GM18508 (cell line): ENCODE measurements around the gene GLDC.

Experiments used
- ATAC-seq: cut with Tn5 transposase; IDR thresholded peaks from one replicate; pipeline ENCODE4 v1.9.1; 2021; ENCODE audit warnings: moderate number of reproducible peaks; ENCODE audit not compliant: insufficient read depth, unreplicated experiment

The GLDC gene

DNA sequence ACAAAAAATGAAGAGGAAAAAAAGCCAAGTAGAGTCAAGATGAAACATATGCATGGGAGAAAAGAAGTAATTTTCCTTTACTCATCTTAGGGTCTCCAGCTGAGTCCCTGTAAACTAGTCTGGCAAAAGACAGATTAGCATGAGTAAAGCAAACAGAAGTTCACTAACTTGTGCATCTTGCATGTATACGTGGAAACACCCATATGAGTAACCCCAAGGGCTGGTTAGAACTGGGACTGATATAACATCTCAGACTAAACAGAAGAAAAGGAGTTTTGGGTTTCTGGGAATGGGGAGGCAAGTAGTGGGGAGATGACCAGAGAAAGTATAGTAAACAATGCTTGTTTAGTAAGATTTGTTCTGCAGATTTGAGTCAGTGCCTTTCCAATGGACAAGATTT is 20.1 kb upstream of the GLDC start:
- ATAC-seq, result no peak

DNA sequence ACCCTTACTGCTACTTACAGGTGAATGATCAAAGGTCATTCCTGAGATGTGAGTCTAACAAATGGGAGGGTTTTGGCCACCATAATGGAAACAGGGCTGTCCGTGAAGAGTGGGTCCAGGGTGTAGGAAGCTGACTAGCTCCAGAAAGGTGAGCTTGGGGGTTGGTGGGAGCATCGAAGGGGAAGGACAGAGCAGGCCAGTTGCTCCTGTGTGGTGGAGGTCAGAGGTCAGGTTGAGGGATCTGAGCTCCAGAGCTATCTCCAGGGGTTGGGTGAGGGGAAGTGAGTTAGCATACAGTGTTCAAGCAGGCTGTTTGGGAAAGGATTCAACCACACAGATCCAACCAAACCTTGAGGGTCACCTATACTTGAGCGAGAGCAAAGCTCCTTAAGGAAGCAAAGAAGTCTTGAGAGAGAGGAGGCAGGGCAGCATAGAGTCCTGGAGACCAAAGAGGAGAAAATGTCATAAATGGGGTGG is 18.7 kb upstream of the GLDC start:
- ATAC-seq, result no peak

DNA sequence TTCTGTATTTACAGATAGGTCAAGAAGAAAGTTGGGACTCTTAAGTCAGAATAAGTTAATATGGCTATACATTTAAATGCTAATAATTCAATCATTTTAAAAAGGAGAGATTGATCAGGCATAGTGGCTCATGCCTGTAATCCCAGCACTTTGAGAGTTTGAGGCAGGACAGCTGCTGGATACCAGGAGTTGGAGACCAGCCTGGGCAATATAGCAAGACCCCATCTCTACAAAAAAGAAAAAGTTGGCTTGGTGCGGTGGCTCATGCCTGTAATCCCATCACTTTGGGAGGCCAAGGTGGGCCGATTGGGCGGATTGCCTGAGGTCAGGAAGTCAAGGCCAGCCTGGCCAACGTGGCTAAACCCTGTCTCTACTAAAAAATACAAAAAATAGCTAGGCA is 15.0 kb upstream of the GLDC start:
- ATAC-seq, result no peak

DNA sequence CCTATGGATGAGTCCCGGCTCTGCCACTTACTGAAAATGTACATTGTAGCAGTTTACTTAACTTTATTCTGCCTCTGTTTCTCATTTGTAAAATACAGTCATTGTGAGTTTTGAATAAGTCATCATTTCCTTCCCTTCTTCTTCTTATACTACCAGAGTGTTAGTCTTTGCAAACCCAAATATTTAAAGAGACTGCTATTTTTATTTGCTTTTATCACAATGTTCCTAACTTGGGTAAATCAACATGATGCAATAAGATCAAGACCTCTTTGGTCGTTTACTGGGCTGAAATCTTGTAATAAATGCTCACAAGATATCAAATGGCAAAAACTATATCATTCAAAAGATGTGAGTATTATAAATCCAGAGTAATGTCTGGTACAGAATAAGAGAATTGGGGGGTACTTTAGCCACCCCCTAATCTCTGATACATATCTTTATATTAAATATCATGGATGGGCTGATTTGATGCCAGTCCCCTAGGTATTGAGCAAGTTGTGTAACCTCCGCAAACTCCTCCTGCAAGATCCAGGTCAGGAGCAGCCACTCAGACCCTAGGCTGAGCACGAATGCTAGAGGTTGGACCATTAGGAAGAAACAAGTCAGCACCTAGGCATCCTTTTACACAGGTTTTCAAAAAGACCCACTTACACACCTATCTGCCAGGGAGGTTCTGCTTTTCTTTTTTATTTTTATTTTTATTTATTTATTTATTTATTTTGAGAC is 13.3 kb upstream of the GLDC start:
- no peak for ATAC-seq

DNA sequence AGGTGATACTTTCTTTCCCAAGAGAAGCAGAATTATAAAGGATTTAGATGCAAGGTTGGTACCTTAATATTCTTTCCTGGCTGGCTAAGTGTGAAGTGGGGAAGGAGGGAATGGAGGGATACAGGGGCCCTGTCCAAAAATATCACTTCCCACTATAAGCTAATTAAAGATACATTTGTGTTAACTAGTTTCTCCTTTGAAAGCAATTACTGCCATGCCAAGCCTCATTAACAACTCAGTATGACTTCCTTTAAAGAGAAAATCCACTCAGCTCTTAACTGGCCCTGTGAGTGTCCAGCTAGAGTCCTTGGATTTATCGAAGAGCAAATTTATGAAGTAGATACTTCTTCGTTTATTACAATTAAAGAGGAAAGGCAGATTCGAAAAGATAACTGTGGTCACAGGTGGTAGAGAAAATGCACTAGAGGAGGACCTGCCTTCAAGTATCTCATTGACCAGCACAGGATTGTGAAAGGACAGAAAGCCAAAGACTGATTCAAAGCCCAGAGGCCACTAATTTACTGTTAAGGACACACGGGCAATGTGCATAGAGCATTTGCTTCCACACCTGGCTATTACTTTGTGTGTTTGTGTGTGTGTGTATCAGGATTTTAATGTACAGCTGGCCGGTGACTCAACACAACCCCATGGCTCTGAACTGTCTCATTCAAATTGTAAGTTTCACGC is 11.2 kb upstream of the GLDC start:
- ATAC-seq, result no peak

DNA sequence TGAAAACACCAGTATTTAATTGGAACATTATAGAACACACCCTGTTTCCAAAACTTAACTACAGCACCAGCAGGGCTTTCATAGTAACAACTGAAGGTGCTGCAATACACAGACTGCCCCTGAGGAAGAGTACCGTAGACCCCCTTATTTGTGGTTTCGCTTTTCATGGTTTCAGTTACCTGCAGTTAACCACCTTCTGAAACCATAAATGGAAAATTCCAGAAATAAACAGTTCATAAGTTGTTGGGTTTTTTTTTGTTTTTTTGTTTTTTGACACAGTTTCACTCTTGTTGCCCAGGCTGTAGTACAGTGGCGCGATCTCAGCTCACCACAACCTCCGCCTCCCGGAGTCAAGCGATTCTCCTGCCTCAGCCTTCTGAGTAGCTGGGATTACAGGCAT is 9.5 kb upstream of the GLDC start:
- ATAC-seq, result peak; percentile 62

DNA sequence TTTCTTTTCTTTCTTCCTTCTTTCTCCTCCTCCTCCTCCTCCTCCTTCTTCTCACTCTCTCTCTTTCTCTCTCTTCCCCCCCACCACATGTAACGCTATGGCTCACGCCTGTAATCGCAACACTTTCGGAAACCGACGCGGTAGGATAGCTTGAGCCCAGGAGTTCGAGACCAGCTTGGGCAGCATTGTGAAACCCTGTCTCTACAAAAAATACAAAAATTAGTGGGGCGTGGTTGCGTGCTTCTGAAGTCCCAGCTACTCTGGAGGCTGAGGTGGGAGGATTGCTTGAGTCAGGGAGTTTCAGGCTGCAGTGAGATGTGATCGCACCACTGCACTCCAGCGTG is 736 bp upstream of the GLDC start:
- no peak for ATAC-seq

DNA sequence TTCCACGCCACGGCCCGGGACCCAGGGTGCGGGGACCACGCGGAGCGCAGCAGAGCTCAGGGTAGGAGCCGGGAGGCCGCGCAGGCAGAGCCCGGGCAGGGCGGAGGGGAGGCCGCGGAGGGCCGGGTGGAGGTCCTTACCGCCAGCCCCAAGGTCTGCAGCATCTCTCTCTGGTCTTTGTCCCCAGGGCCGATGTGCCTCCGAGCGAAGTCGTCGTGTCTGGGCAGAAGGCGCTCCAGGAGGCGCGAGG is 499 bp downstream of the GLDC start:
- peak; percentile 9 for ATAC-seq

DNA sequence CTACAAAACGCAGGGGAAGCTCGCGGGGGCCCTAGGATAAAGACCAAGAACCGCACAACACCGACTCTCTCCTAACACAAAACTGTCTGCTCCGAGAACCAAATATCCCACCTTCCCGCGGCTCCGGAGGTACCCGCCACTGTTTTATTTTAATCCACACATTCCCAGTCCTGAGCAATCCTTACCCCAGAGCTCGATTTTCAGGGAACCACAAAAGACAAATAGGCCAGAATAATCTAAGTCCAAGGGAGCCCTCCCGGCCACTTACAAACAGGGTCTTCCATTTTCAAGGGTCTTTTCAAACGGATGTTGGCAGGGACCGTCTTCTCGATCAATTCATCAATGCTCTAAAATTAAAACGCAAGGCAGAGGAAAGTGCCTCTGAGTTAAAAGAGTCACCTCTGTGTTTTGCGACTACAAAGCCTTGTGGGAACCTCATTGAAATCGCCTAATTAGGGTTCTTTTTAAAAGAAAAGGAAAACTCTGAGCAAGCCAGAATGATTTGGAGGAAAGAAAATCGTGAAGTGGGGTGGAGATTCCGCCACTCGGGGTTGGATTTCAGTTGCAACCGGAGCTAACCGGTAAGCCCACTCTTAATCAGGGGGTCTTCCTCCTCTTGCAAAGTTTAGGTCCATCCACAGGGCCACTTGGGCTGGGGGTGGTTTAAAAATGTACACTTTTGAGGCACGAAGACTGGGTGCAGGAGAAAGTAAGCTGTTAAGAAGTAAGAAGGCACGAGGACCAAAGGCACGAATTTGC is 1.0 kb downstream of the GLDC start:
- no peak for ATAC-seq

DNA sequence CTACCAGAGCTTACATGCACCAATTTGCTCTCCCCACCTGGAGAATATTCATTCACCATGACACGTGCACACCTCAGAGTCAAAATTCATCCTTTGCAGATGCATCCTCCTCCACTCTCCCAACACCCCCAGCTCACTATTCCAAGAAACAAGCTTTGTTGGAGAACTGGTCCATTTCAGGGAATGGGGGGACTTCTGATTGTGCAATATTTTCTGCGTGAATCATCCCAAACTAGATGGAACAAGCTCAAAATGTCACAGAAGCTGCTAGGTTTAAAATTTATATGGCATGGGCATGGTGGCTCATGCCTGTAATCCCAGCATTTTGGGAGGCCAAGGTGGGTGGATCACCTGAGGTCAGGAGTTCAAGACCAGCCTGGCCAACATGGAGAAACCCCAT is 3.6 kb downstream of the GLDC start:
- ATAC-seq, result no peak

DNA sequence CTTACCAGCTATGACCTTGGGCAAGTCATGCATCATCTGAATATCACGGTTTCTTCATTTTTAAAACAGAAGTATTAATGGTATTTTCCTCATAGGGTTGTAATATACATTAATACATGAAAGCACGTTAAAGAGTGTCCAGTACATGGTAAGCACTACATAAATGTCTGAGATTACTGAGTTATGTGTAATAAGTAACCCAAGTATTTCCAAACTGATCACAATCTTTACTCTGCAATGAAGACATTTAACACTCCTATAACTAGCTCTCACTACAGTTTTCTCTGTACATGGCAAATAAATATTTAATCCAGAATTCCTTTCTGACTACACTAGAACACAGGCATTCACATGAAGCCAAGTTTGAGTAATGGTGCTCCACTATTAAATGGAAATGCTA is 4.0 kb downstream of the GLDC start:
- no peak for ATAC-seq

DNA sequence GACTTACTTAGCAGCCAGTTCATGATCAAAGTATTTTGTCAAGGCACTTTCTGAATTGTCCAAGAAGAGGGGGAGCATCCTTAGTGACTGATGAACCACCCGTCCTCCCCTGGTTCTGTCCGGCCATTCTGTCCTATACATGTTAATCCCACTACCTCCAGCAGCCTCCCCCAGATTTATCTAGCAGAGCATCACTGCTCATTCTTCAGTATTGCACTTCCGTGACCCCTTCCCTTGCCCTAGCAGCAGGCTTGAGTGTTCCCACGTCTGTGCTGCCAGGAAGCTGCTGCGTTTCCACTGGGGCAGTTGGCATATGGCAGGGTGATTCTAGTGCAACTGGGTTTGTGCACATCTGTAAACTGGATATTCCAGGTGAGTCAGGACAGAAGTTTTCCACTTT is 4.5 kb downstream of the GLDC start:
- no peak for ATAC-seq

DNA sequence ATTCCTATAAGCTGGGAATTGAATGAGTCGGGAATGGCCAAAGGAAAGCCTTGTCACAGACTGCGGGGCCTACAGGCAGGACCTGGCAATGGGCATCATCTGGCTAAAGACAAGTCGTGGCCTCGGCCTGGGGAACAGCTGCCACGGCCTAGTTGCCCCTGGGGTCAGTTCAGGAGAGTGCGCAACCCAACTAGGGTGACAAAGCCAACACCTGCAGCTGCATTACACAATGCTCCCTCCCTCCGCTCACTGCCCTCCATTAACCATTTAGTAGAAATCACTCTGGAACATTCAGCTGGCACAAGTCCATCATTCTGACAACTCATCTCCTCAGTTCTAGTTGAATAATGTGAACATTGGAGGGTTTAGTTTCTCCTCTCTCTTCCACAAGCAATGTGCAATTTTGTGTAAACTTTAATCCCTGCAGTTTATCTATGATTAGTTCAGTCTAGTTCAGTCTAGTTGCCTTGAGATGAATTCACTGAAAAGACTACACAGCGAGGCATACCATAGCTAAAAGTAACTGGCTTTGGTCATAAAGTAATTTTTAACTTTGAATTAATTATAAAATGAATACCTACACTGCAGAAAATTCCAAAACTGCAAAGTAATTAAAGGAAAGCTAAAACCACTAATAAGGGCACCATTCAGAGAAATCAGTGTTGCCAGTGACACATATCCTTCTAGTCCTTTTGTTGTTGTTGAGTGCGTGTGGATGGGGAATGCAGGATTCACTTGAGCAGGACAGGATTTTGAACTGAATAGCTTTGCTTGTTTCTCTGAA is 5.1 kb downstream of the GLDC start:
- no peak for ATAC-seq

DNA sequence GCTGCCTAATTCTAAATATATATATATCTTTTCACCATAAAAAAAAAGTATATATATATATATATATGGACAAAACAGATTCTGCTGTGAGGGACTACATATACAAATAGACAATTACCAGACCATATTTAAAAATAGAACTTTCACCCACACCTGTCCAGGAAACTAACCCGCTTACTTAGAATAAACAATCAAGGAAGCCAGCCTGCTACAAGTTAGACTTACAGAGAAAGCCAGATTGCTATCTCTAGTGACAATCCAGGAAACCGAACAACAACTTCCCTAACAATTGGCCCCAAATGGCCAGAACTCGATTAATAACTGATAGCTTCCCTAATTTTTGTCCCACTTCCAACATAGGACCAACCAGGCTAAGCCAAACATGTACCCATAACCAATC is 5.9 kb downstream of the GLDC start:
- ATAC-seq, result no peak

DNA sequence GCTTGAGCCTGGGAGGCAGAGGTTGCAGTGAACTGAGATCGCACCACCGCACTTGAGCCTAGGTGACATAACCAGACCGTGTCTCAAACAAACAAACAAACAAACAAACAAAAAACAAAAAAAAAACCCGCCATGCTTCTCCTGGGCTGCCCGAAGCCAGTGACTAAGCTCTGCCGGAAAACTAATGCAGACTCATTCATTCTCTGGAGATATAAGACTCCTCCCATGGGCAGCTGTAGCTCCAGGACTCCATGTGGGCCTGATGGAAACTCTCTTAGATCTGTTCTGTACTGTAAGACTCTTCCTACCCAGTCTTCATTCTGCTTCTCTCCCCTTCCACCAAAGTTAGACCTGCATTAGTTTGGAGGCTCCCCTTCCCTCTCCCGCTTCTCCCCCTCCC is 11.1 kb downstream of the GLDC start:
- no peak for ATAC-seq

DNA sequence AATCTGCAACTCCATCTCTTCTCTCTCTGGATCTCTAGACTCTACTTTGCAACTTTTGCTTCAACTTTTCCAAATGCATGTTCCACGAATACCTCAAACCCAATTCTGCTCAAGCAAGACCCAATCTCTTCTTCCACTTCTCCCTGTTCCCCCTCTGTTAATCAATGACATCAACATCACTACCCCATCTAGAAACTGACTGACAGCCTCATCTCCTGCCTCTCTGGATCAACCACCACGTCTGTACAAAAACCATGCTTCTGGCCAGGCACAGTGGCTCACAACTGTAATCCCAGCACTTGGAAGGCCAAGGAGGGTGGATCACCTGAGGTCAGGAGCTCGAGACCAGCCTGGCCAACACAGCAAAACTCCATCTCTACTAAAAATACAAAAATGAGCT is 12.2 kb downstream of the GLDC start:
- ATAC-seq, result no peak

DNA sequence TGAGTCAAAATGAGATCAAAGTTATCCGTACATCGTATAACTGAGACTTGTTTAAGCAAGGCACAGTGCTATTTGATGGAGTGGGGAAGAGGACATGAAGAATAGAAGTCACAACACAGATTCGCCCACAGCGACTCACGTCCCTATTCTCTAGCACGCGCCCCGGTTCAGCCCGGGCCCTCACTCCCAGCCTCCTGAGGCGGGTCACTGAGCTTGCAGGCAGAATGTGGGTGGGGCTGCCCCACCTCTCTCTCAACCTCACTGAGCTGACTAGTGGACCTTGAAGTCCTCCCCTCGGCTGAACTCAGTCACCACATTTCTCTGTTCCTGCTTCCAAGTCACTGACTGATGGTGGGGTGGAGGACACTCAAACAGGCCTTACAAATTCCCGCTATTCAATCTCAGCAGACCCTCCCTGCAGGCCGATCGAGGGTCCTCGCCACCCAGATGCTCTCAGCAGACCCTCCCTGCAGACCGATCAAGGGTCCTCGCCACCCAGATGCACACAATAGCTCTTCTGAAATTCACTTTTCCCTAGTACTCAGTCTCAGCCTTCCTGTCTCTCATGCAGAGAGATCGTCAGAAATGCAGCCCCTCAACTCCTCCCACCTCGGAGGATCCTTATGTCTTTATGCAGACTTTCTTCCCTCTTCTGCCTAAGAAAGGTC is 12.9 kb downstream of the GLDC start:
- peak; percentile 98 for ATAC-seq

DNA sequence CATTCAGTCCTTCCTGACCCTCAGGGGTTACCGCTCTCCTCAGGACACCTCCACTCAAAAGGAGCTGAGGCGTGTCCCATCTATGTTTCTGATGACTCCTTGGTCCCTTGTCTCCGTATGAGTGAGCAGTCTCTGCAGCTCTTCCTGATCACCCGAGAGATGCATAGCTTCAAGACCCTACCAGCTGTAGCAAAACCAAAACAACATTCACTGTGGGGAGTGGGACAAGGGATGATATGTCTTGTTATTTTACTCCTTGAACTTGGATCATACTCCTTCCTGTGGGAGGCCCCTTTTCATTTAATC is 14.4 kb downstream of the GLDC start:
- no peak for ATAC-seq

DNA sequence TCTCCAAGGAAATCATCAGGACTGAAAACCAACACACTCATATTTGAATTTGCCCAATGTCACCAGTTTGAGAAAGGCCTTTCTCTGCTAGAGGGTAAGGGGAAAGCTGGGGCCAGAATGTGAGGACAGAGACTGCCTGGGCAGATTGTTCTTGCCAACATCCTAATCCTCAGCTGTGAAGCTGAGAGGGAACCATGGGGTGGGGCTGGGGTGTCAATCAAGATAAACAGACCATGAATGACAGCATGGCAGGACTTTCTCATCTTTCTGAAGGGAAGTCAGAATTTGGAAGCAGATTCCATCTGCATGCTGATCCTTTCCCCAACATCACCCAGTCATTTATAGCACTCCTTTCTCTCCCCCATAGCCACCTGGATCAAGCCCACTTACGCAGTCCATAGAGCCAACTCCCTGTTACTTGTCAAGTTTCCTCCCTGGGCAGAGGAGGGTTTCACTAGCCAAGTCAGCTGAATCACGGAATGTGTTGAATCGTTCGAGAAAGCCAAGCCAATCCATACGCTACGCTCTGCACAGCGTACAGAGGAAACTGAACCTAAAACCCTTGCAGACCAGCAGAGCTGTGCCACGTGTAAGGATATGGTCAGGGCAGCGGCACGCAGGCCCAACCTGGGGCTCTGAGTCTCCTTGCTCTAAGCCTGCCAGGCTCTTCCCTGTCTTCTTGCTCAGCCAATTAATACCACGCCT is 14.9 kb downstream of the GLDC start:
- no peak for ATAC-seq

DNA sequence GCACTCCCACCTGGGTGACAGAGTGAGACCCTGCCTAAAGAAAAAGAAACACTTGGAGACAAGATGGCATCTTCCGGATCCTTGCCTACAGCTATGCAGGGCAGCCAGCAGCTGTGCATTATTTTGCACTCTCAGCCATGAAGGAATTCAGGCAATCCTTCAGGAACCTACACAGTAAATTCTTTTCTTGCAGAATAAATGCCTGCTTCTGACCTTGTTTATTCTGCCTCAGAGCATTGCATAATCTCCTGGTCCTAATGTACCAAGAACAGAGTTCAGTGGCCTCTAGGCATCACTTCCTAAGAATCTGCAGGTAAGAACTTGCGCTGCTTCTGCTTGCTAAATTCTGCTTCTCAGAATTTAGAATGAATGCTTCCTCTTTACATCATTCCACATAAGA is 16.8 kb downstream of the GLDC start:
- no peak for ATAC-seq
